Measurements from ENCODE around the gene SLAMF9.

GRCh38 chr1:159964144-159964543 is 10.1 kb upstream of the SLAMF9 start:
- no peak for TF ChIP-seq TOX (CRISPR knock-in tag; IDR thresholded peaks at IDR 0.05; ENCODE audit: borderline replicate concordance)
- TF ChIP-seq, protein P1, sequence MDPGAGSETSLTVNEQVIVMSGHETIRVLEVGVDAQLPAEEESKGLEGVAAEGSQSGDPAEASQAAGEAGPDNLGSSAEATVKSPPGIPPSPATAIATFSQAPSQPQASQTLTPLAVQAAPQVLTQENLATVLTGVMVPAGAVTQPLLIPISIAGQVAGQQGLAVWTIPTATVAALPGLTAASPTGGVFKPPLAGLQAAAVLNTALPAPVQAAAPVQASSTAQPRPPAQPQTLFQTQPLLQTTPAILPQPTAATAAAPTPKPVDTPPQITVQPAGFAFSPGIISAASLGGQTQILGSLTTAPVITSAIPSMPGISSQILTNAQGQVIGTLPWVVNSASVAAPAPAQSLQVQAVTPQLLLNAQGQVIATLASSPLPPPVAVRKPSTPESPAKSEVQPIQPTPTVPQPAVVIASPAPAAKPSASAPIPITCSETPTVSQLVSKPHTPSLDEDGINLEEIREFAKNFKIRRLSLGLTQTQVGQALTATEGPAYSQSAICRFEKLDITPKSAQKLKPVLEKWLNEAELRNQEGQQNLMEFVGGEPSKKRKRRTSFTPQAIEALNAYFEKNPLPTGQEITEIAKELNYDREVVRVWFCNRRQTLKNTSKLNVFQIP (CRISPR knock-in tag; IDR thresholded peaks at IDR 0.05; ENCODE audit: borderline replicate concordance, low read depth): no peak
- TF ChIP-seq ZNF8 (CRISPR knock-in tag; IDR thresholded peaks at IDR 0.05): no peak
- no peak for TF ChIP-seq PPARA (CRISPR knock-in tag; IDR thresholded peaks at IDR 0.05; ENCODE audit: borderline replicate concordance)
- no peak for TF ChIP-seq ZNF70 (CRISPR knock-in tag; IDR thresholded peaks at IDR 0.05)
- no peak for TF ChIP-seq ZFP3 (CRISPR knock-in tag; IDR thresholded peaks at IDR 0.05)
- no peak for TF ChIP-seq TSHZ2 (CRISPR knock-in tag; IDR thresholded peaks at IDR 0.05)
- TF ChIP-seq GLIS3 (CRISPR knock-in tag; IDR thresholded peaks at IDR 0.05): no peak
- TF ChIP-seq ESRRG (CRISPR knock-in tag; IDR thresholded peaks at IDR 0.05): no peak
- TF ChIP-seq, protein P2, sequence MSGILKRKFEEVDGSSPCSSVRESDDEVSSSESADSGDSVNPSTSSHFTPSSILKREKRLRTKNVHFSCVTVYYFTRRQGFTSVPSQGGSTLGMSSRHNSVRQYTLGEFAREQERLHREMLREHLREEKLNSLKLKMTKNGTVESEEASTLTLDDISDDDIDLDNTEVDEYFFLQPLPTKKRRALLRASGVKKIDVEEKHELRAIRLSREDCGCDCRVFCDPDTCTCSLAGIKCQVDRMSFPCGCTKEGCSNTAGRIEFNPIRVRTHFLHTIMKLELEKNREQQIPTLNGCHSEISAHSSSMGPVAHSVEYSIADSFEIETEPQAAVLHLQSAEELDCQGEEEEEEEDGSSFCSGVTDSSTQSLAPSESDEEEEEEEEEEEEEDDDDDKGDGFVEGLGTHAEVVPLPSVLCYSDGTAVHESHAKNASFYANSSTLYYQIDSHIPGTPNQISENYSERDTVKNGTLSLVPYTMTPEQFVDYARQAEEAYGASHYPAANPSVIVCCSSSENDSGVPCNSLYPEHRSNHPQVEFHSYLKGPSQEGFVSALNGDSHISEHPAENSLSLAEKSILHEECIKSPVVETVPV (CRISPR knock-in tag; IDR thresholded peaks at IDR 0.05): no peak
- TF ChIP-seq CREB5 (CRISPR knock-in tag; IDR thresholded peaks at IDR 0.05; ENCODE audit: low read depth): no peak
- no peak for TF ChIP-seq ARNTL (CRISPR knock-in tag; IDR thresholded peaks at IDR 0.05; ENCODE audit: borderline replicate concordance, low read depth)
- TF ChIP-seq ZFP30 (CRISPR knock-in tag; IDR thresholded peaks at IDR 0.05): no peak
